ENCODE results near the gene WWC1.

The WWC1 gene

DNA sequence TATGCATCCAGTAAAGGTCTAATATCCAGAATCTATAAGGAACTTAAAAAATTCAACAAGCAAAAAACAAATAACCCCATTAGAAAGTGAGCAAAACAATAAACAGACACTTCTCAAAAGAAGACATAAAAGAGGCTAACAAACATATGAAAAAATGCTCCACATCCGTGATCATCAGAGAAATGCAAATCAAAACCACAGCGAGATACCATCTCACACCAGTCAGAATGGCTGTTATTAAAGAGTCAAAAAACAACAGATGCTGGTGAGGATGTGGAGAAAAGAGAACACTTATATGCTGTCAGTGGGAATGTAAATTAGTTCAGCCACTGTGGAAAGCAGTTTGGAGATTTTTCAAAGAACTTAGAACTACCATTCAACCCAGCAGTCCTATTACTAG lies 86.1 kb downstream of the WWC1 start:
- TF ChIP-seq, protein P1, sequence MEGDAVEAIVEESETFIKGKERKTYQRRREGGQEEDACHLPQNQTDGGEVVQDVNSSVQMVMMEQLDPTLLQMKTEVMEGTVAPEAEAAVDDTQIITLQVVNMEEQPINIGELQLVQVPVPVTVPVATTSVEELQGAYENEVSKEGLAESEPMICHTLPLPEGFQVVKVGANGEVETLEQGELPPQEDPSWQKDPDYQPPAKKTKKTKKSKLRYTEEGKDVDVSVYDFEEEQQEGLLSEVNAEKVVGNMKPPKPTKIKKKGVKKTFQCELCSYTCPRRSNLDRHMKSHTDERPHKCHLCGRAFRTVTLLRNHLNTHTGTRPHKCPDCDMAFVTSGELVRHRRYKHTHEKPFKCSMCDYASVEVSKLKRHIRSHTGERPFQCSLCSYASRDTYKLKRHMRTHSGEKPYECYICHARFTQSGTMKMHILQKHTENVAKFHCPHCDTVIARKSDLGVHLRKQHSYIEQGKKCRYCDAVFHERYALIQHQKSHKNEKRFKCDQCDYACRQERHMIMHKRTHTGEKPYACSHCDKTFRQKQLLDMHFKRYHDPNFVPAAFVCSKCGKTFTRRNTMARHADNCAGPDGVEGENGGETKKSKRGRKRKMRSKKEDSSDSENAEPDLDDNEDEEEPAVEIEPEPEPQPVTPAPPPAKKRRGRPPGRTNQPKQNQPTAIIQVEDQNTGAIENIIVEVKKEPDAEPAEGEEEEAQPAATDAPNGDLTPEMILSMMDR (IDR thresholded peaks at IDR 0.05; ENCODE audit: low read depth, low read length), result no peak
- no peak overlapping the region for H3K4me3 ChIP-seq (ENCODE audit: low read depth, low read length)

DNA sequence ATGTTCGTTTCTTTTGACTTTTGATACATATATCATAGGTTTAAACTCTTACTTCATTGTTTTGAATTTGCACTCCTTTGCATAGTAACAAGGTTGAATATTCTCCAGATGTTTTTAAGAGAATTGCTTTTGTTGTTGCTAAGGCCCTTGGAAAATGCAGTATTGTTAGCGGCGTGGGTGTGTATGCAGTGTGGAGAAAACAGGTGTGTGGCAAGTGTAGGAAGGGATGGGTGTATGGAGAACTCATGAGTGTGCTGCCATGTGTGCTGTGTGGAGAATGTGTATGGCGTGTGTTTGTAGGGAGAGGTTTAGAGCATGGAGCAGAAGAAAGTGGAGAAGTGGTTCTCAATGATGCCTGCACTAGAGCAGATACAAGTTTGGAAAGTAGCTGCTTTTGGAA lies 87.3 kb downstream of the WWC1 start:
- TF ChIP-seq, protein P1 (IDR thresholded peaks at IDR 0.05; ENCODE audit: low read depth, low read length), result no peak
- H3K4me3 ChIP-seq (ENCODE audit: low read depth, low read length), result no peak overlapping the region

DNA sequence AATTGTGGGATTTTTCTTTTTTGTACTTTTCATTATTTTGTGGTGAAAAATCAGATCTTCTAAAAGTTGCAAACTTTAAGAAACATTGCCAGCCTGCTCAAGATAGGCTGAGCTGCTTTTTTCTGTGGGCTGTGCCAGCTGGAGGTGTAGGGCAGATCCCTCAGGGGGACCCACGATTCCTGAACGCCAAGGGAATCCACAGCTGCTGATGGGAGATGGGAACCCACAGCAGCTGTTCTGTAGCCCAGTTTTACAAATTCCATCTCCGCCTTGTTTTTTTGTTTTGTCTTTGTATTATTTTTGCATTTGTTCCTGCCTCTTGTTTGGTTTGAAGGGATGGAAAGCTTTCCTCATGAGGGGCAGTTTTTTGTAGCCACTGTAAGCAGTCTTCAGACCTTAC lies 91.0 kb downstream of the WWC1 start:
- no peak overlapping the region for H3K4me3 ChIP-seq (ENCODE audit: low read depth, low read length)
- TF ChIP-seq, protein P1 (IDR thresholded peaks at IDR 0.05; ENCODE audit: low read depth, low read length), result no peak

DNA sequence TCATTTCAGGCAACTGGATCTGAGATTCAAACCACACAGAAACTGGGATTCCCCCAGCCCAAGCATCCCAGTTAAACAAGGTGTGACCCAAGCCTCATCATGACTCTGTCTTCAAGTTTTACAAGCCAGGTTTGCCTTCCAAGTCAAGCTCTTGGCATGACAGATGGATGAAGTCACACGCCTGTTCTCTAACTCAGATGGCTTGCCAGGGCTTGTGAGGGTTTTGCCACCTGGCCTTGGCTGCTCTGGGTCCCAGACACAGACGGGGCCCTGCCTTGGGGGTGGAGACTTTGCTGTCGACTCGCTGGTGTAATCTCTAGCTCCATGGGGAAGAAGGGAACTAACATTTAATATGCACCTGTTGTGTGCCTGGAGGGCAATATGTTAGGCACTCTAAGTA lies 99.0 kb downstream of the WWC1 start:
- TF ChIP-seq, protein P1 (IDR thresholded peaks at IDR 0.05; ENCODE audit: low read depth, low read length), result no peak
- H3K4me3 ChIP-seq (ENCODE audit: low read depth, low read length), result no peak overlapping the region

DNA sequence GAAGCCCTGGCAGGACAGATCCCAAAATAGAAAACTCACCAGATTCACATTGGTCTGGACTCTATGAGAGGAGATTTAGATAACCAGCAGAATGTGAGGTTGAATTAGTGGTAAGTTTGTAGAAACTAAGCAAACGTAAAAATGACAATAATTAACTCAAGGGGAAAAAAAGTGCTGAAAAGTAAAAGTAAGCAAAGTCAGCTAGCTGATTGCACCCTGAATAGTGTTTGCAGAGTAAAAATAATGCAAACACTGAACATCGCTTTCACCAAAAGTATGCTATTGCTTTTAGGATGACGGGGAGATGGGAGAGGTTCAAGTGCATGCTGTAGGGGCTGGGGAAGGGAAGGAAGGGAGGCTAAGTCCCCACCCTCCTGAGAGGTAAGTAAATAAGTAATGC lies 102.3 kb downstream of the WWC1 start:
- no peak overlapping the region for H3K4me3 ChIP-seq (ENCODE audit: low read depth, low read length)
- TF ChIP-seq, protein P1 (IDR thresholded peaks at IDR 0.05; ENCODE audit: low read depth, low read length), result no peak

- H3K4me3 ChIP-seq (ENCODE audit: low read depth, low read length), result no peak overlapping the region
- TF ChIP-seq, protein P1 (IDR thresholded peaks at IDR 0.05; ENCODE audit: low read depth, low read length), result no peak
Observed at GRCh38 chr5:168400429-168401220, 109.2 kb downstream of the WWC1 start.

DNA sequence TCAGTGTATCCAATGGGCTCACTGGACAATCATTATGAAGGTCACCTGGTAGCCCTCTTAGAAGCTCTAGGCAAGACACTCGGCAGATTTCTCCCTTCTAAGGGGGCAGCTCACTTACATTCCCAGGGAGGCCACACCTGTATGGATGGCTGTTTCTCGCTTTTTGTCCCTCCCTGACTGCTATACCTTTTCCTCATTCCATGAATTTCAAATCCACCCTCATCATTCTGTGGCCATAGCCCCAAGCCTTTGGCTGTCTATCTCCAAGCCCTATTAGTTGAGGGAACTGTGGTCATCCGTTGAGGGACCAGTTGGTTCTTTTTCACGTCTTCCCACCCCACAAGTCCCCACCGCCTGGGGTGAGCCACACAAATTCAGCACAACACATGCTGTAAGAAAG lies 109.8 kb downstream of the WWC1 start:
- TF ChIP-seq, protein P1 (IDR thresholded peaks at IDR 0.05; ENCODE audit: low read depth, low read length), result no peak
- H3K4me3 ChIP-seq (ENCODE audit: low read depth, low read length), result no peak overlapping the region
